Measurements from ENCODE around the gene UQCRQ.

Gene UQCRQ

GRCh38 chr5:132866342-132867045, at the start of gene UQCRQ, which contains the start of gene GDF9:
Gene UQCRQ, plus strand, starts transcription at chr5:132866642. Its CDS starts 240 bp downstream, at chr5:132866882.
Gene GDF9, minus strand, starts transcription at chr5:132866469. Its CDS starts 1,936 bp downstream, at chr5:132864533.
- Histone ChIP-seq H3K9ac (ENCODE audit: low read length) (peak within 1 kb of the TSS; percentile 93), H3K27ac (ENCODE audit: low read length) (peak within 1 kb of the TSS; percentile 81), H3K27me3 (ENCODE audit: control insufficient read depth, insufficient read depth, low read length) (no peaks in the 10 kb centered on the region), H3K4me1 (ENCODE audit: control insufficient read depth, low read depth, low read length) (peaks cover 9% of the 10 kb centered on the region), H3K4me3 (ENCODE audit: low read length) (peak within 1 kb of the TSS; percentile 91), H3K36me3 (ENCODE audit: control insufficient read depth, low read depth, low read length) (peaks cover 17% of the 10 kb centered on the region), H3K9me3 (ENCODE audit: control insufficient read depth, low read depth, low read length) (no peaks in the 10 kb centered on the region)

- Histone ChIP-seq H3K4me1 (ENCODE audit: control insufficient read depth, low read depth, low read length) (peaks cover 6% of the 10 kb centered on the region), H3K9ac (ENCODE audit: low read length) (no peak overlapping the region), H3K4me3 (ENCODE audit: low read length) (no peak overlapping the region), H3K36me3 (ENCODE audit: control insufficient read depth, low read depth, low read length) (no peaks in the 10 kb centered on the region), H3K27me3 (ENCODE audit: control insufficient read depth, insufficient read depth, low read length) (peaks cover 66% of the 10 kb centered on the region), H3K27ac (ENCODE audit: low read length) (no peak overlapping the region), H3K9me3 (ENCODE audit: control insufficient read depth, low read depth, low read length) (no peaks in the 10 kb centered on the region)
Measured at GRCh38 chr5:132817011-132817410, 49.4 kb upstream of the UQCRQ start.

- Histone ChIP-seq H3K9ac (ENCODE audit: low read length) (no peak overlapping the region), H3K4me1 (ENCODE audit: control insufficient read depth, low read depth, low read length) (peaks cover 8% of the 10 kb centered on the region), H3K4me3 (ENCODE audit: low read length) (no peak overlapping the region)
Measured at GRCh38 chr5:132819468-132819867, 47.0 kb upstream of the UQCRQ start.

GRCh38 chr5:132820162-132820754, 46.2 kb upstream of the UQCRQ start:
- H3K9me3 ChIP-seq (ENCODE audit: control insufficient read depth, low read depth, low read length): no peaks in the 10 kb centered on the region
- H3K9ac ChIP-seq (ENCODE audit: low read length): no peak overlapping the region
- no peak overlapping the region for H3K27ac ChIP-seq (ENCODE audit: low read length)
- peaks cover 53% of the 10 kb centered on the region for H3K27me3 ChIP-seq (ENCODE audit: control insufficient read depth, insufficient read depth, low read length)
- H3K36me3 ChIP-seq (ENCODE audit: control insufficient read depth, low read depth, low read length): no peaks in the 10 kb centered on the region
- H3K4me1 ChIP-seq (ENCODE audit: control insufficient read depth, low read depth, low read length): peaks cover 8% of the 10 kb centered on the region
- H3K4me3 ChIP-seq (ENCODE audit: low read length): no peak overlapping the region

More at GRCh38 chr5:132819468-132819867, 47.0 kb upstream of the UQCRQ start:
- no peaks in the 10 kb centered on the region for H3K36me3 ChIP-seq (ENCODE audit: control insufficient read depth, low read depth, low read length)
- H3K27ac ChIP-seq (ENCODE audit: low read length): no peak overlapping the region
- peaks cover 53% of the 10 kb centered on the region for H3K27me3 ChIP-seq (ENCODE audit: control insufficient read depth, insufficient read depth, low read length)
- H3K9me3 ChIP-seq (ENCODE audit: control insufficient read depth, low read depth, low read length): no peaks in the 10 kb centered on the region

DNA sequence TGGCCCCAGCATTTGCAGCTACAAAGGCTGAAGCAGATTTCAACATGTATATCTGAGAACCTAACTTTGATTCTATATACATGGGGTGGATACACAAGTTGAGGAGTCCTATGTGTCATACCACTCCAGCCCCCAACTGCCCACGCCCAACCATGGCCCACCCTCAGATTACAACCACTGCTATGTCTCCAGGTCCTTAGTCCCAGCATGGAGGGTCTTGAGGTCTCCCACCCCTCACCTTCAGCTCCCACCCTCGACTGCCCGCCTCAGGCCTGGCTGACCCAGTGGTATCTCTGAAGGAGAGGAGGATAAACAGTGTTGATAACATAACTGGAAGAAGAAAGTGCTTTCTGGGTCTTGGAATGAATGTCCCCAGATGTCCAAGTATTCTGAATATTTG, 45.1 kb upstream of the UQCRQ start:
- Histone ChIP-seq H3K4me1 (ENCODE audit: control insufficient read depth, low read depth, low read length) (peaks cover 13% of the 10 kb centered on the region), H3K36me3 (ENCODE audit: control insufficient read depth, low read depth, low read length) (no peaks in the 10 kb centered on the region), H3K27ac (ENCODE audit: low read length) (no peak overlapping the region), H3K9me3 (ENCODE audit: control insufficient read depth, low read depth, low read length) (no peaks in the 10 kb centered on the region), H3K4me3 (ENCODE audit: low read length) (no peak overlapping the region), H3K9ac (ENCODE audit: low read length) (no peak overlapping the region), H3K27me3 (ENCODE audit: control insufficient read depth, insufficient read depth, low read length) (peaks cover 53% of the 10 kb centered on the region)

DNA sequence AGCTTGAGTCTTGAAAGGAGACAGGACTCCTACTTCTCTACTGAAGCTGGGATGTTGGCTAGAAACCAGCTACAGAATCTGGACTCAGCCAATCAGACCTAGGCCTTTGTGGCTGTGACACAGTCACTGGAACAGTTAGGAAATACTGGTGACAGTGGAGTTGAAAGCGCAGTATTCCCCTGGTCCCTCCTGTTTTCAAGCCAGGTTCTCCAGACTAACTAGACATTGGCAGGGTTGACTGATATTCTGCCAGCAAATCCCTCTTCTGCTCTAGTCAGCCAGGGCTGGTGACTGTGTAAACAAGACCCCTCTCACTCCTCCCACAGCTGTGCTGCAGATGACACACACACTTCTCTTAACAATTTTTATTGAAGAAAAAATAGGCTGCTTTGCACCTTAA, 44.7 kb upstream of the UQCRQ start:
- Histone ChIP-seq H3K27me3 (ENCODE audit: control insufficient read depth, insufficient read depth, low read length) (peaks cover 53% of the 10 kb centered on the region), H3K9ac (ENCODE audit: low read length) (no peak overlapping the region), H3K27ac (ENCODE audit: low read length) (no peak overlapping the region), H3K4me1 (ENCODE audit: control insufficient read depth, low read depth, low read length) (peaks cover 14% of the 10 kb centered on the region), H3K9me3 (ENCODE audit: control insufficient read depth, low read depth, low read length) (no peaks in the 10 kb centered on the region), H3K36me3 (ENCODE audit: control insufficient read depth, low read depth, low read length) (no peaks in the 10 kb centered on the region), H3K4me3 (ENCODE audit: low read length) (no peak overlapping the region)

DNA sequence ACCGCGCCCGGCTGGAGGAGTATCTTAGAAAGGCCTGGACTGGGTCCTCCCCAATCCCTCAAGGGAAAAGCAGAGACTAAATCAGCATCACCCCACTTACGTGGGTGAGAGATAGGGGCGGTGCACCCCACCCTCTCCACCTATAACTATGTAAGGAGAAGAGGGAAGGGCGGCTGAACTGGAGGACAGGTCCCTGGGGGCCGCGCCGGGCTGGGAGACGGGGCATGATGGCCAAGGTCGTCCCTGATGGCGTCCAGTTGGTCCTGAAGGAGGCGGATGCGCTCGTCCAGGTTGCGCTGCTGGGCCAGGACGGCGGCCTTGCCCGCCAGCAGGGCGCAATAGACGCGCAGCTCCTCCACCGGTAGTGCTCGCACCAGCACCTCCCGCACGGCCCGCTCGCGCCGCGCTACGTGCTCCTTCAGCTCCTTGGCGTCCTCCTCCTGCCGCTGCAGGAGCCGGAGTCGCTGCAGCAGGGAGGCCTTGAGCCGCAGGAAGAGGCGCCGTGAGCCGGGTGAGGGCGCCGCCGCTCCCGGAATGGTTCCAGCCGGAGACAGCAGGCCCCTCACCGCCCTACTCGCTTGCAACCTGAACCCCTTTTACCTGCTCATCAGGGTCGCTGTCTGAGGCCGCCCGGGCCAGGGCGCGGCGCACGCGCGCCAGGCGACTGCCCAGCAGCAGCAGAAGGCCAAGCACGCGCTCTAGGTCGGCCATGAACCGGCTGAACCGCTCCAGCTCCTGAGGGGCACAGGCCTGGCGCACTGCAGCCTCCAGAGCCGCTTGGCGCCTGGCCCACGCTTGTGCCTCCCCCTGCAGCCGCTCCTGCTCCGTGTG, 43.6 kb upstream of the UQCRQ start:
- Histone ChIP-seq H3K27me3 (ENCODE audit: control insufficient read depth, insufficient read depth, low read length) (peaks cover 59% of the 10 kb centered on the region), H3K9me3 (ENCODE audit: control insufficient read depth, low read depth, low read length) (no peaks in the 10 kb centered on the region), H3K4me3 (ENCODE audit: low read length) (peak overlapping the region; percentile 14), H3K4me1 (ENCODE audit: control insufficient read depth, low read depth, low read length) (peaks cover 14% of the 10 kb centered on the region), H3K27ac (ENCODE audit: low read length) (no peak overlapping the region), H3K9ac (ENCODE audit: low read length) (peak overlapping the region; percentile 51), H3K36me3 (ENCODE audit: control insufficient read depth, low read depth, low read length) (no peaks in the 10 kb centered on the region)

GRCh38 chr5:132823481-132824050, 42.9 kb upstream of the UQCRQ start:
- peak overlapping the region; percentile 51 for H3K9ac ChIP-seq (ENCODE audit: low read length)
- H3K27ac ChIP-seq (ENCODE audit: low read length): no peak overlapping the region
- no peaks in the 10 kb centered on the region for H3K9me3 ChIP-seq (ENCODE audit: control insufficient read depth, low read depth, low read length)
- H3K4me3 ChIP-seq (ENCODE audit: low read length): peak overlapping the region; percentile 14
- peaks cover 14% of the 10 kb centered on the region for H3K4me1 ChIP-seq (ENCODE audit: control insufficient read depth, low read depth, low read length)
- H3K27me3 ChIP-seq (ENCODE audit: control insufficient read depth, insufficient read depth, low read length): peaks cover 66% of the 10 kb centered on the region
- no peaks in the 10 kb centered on the region for H3K36me3 ChIP-seq (ENCODE audit: control insufficient read depth, low read depth, low read length)

- H3K27me3 ChIP-seq (ENCODE audit: control insufficient read depth, insufficient read depth, low read length): peaks cover 74% of the 10 kb centered on the region
- peaks cover 14% of the 10 kb centered on the region for H3K4me1 ChIP-seq (ENCODE audit: control insufficient read depth, low read depth, low read length)
- H3K9me3 ChIP-seq (ENCODE audit: control insufficient read depth, low read depth, low read length): no peaks in the 10 kb centered on the region
- H3K27ac ChIP-seq (ENCODE audit: low read length): no peak overlapping the region
- no peak overlapping the region for H3K4me3 ChIP-seq (ENCODE audit: low read length)
- no peak overlapping the region for H3K9ac ChIP-seq (ENCODE audit: low read length)
- H3K36me3 ChIP-seq (ENCODE audit: control insufficient read depth, low read depth, low read length): no peaks in the 10 kb centered on the region
Measured at GRCh38 chr5:132824426-132824825, 42.0 kb upstream of the UQCRQ start.

DNA sequence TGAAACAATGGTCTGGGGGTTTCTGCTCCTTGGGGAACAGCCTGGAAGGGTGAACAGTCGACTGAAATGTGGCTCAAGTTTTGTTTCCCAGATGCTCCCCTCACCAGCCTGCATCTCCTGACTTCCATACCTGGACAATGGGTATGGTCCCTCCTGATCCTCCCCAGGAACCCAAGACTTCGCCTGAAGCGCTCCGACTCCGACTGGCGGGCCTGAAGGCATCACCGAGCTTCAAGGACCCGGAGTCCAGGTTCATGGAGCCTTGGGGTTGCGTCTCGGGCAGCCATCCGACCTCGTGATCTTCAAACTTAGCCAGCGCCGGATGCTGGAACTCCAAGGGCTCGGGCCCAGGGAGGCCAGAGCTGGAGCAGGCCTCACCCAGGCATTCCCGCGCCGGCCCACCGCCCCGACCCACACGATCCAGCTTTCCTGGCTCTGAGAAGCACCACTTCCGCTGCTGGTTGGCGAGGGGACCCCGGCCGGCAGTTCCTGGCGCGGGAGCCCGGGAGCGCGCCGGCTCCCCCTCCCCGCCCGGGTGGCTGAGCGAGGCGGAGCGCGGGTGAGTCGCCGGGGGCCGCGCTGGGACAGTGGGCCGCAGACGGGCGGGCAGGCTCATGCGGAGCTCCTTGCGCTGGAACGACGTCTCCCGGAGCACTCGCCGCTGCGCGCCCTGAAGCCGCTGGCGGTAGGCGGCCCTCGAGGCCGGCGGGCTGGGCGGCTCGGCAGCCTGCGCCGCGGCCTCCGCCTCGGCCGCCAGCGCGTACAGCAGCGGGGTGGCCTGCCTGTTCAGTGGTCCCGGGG, 41.2 kb upstream of the UQCRQ start:
- H3K27ac ChIP-seq (ENCODE audit: low read length): no peak overlapping the region
- H3K9me3 ChIP-seq (ENCODE audit: control insufficient read depth, low read depth, low read length): no peaks in the 10 kb centered on the region
- peak overlapping the region; percentile 8 for H3K9ac ChIP-seq (ENCODE audit: low read length)
- H3K4me3 ChIP-seq (ENCODE audit: low read length): peak overlapping the region; percentile 51
- peaks cover 14% of the 10 kb centered on the region for H3K4me1 ChIP-seq (ENCODE audit: control insufficient read depth, low read depth, low read length)
- peaks cover 82% of the 10 kb centered on the region for H3K27me3 ChIP-seq (ENCODE audit: control insufficient read depth, insufficient read depth, low read length)
- no peaks in the 10 kb centered on the region for H3K36me3 ChIP-seq (ENCODE audit: control insufficient read depth, low read depth, low read length)

Data from iPS-18a (cell line).